GM21390 (cell line): Measurements from ENCODE around the gene GPBAR1.

Source experiments
- ATAC-seq: cut with Tn5 transposase; IDR thresholded peaks from one replicate; pipeline ENCODE4 v1.9.1; 2021; ENCODE audit not compliant: unreplicated experiment

GPBAR1 gene, protein sequence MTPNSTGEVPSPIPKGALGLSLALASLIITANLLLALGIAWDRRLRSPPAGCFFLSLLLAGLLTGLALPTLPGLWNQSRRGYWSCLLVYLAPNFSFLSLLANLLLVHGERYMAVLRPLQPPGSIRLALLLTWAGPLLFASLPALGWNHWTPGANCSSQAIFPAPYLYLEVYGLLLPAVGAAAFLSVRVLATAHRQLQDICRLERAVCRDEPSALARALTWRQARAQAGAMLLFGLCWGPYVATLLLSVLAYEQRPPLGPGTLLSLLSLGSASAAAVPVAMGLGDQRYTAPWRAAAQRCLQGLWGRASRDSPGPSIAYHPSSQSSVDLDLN

DNA sequence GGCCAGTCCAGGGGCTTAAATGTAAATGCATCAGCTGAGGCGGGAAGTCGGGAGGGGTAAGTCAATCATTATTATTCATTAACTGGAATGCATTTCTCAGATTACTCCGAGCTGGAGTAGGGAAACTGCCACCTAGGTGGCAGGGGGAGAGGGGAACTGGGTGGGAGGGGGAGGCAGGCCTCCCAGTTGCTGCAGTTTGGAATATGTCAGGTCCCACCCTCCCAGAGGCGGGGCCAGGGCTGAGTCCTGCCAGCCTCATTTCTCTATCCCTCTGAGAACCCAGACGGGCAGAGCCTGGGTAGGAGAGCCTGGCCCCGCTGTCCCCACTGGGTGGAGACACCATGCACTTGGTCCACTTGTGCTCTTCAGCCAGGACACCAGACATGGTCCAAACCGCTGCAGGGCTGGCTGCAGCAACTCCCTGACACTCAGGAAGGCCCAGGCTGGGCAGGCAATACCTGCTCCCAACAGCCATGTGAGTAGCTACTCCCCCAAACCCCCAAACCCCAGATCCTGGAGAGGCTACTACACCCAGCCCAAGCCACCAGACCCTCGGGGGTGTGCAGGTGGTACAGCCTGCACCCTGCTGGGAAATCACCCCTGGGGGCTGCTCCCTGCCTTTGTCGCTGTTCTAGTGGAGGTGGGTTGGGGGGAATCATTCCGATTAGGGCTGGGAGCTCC is at the start of gene GPBAR1:
Gene GPBAR1, plus strand, starts transcription at position 274 of the 681 bp plus-strand sequence. CDS start 1,710 bp downstream, outside the sequence.
- no peak for ATAC-seq

DNA sequence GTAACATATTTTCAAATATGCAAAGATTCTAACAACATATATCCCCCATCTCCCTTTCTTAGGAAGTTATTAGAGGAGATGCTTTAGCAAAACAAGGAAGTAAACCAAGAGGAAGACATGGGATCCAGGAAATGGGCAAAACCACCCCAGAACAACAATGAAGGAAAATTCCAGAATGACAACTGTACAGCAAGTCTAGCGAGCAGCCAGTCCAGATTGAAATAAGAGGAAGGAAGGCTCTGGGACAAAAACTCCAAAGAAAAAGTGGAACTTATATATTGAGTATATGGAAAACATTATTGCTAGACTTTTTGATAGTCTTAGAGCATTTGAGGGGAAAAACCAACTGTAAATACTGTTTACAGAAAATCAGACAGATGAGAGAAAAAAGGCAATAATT is 46.7 kb upstream of the GPBAR1 start:
- ATAC-seq = no peak

DNA sequence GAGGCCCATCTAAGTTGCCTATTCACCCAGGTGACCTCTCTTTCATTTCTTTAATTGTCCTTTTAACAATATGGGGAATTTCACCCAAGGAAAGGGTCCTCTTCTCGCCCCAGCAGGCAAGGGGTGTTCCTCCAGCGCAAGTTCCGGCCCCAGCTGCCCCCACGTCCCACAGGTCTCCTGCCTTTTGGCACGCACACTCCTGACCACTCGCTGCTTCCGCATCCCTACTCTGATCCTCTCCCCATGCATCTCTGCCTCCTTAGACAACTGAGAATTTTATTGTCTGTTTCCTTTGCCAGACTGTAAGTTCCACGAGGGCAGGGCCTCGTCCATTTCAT is 44.5 kb upstream of the GPBAR1 start:
- ATAC-seq = no peak

DNA sequence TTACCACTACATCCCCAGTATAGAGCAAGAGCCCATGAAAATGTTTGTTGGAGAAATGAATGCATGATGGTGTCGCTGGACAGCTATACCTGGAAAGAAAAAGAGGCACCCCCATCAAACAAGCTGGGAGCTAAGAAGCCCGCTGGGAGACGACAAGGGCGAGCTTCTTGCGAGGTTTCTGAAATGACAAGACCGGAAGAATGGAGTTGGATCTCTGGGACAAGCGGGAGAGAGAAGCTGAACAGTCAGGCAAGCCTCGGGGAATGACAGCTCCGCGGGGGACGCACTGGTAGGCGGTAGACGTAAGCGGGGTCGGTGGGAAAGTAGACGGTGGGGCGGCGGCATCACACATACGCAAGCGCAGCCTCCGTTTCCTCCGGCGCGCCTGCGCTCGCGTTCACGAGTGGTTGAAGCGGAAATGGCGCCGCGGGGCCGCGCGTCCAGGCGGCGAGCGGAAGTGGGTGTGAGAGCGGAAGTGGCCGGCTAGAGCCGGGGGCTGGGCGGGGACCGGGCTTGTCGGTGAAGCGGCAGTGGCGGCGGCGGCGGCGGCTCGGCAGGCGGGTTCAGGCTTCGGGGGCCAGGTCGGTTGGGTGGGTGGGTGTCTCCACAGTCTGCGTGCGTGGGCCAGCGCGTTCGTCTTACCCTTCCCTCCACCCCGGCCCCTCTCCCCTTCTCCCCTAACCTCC is 44.0 kb upstream of the GPBAR1 start, which contains the start of gene ARPC2:
Gene ARPC2, plus strand, starts transcription at position 516 of the 686 bp plus-strand sequence. CDS start 282 bp downstream, outside the sequence.
- ATAC-seq = peak; percentile 57

DNA sequence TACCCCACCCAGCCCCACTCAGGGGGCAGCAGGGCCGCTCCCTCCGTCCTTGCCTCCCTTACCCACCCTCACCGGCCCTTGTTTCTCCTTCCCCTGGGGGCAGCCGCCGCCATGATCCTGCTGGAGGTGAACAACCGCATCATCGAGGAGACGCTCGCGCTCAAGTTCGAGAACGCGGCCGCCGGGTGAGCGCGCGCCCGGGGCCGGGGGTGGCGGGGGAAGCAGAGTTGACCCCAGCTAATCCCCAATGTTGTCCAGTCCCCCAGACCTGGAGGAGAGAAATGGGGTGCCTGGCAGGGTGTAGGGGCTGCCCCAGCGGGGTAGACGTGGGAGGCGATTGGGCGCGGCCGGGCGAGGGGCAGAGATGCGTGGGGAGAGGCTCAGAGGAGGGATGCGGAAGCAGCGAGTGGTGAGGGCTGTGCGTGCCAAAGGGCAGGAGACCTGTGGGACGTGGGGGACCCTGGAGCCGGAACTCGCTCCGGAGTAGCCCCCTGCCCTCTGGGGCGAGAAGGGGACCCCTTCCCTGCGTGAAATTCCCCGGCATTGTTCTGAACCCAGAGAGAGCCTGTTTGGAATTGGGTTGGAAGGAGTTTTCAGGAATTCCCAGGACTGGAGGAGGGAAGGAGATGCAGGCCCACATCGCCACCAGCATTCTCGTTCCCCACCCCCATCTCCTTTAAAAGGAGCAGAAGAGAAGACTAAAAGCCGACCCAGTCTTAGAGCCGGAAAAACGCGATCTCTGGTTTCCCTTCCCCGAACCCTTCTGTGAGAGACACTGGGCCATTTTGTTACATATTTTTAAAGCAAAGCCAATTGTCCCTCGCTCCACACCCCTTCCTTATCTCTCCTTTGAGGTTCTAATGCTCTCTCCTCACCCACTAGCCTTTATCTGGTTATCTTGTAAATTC is 43.2 kb upstream of the GPBAR1 start:
- ATAC-seq = peak; percentile 36

DNA sequence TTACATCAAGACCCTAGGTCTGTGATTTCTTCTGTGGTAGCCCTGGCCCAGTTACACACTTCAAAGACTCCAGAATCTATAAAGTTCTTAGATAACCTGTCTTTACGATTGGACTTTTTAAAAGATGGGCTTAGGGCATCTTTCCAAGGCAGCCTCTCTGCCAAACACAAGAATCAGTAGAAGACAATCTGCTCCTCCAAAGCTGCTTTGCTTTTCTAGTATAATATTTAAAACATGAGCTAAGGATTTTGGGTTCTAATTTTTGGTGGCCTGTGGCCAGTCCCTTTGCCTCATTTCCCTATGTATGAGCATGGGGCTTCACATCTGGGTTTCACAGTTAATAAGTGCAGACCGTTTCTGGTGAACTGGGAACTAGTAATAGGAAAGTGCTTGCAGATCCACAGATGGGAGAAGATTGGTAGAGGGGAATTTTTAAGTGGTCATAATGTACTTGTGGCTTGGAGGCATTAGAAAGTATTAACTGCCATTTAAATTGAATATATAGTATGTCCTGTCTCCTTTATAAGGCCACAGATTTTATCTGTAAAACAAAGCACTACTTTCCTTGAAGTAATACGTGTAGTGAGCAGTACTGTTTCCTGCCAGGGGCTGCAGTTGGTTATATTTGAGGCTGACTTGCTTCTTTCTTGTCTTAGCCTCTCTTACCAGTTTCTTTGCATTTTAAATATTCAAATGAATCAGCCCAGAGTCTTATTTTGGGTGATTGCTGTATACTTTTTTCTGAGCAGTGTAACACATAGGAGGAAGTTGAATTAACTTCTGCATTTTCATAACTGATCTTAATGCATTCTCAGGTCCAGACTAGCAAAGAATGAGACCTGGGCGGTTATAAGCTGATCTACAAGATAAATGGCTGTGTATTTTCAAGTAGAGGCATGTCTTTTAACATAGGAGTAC is 42.3 kb upstream of the GPBAR1 start:
- ATAC-seq = peak; percentile 44

DNA sequence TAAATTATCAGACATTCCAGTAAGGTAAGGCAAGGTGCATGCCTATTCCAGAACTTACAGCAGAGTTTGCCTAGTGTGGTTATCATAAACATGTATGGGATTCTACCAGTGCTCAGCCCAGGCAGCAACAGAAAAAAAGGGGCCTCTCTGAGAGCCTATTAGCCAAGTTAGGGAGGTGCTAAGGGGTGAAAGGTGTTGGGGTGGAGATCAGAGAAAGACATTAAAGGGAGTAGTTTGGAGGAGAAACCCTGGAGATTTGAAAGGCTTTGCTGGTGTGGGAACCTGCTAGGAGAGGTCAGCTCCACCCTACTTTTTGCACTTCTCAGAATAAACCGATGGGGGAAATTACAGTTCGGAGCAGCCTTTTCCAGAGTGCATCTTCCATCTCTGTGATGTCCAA is 40.9 kb upstream of the GPBAR1 start:
- no peak for ATAC-seq

DNA sequence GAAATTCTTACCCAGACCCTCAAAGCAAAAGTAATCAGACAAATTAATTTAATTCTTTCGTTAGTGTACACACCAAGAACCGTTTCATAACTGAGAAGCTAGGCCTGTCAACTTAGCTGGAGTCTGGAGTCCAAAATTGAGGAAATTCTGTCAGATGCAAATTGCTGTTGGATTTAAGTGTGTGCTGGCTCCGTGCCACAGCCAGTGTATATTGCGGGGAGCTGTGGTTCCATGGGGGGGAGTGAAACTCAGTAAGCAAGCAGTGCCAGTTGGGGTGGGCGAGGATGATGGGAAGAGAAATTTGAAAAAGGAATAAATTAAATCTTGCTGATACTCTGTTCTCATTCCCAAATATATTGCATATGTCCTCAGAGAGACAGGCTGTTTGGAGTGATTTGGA is 39.8 kb upstream of the GPBAR1 start:
- ATAC-seq = no peak

DNA sequence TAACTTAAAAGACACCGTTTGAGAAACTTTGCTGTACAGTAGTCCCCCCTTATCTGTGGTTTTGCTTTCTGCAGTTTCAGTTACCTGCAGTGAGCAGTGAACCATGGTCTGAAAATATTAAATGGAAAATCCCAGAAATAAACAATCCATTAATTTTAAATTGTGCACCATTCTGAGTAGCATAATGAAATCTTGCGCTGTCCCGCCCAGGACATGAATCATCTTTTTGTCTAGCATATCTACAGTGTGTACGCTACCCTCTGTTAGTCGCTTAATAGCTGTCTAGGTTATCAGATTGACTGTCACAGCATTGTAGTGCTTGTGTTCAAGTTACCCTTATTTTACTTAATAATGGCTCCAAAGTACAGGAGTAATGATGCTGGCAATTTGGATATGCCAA is 37.8 kb upstream of the GPBAR1 start:
- no peak for ATAC-seq

DNA sequence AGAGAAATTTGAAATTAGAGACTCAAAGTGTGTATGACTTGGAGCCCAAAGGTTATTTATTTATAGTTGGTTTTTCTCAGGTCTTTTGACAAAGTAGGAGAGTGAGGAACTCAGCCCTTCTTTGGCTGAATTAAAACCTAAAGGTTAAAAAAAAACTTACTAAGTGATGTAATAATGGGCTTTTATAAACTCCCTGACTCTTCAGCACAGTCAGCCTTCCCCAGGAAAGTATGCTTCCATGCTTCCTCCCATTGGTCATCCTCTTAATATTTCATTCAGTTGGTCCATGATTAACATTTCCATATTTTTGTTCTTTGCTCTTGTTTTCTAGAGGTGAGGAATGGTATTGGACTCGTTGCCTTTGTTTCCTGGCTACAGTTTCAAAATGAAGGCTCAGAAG is 36.6 kb upstream of the GPBAR1 start:
- no peak for ATAC-seq

DNA sequence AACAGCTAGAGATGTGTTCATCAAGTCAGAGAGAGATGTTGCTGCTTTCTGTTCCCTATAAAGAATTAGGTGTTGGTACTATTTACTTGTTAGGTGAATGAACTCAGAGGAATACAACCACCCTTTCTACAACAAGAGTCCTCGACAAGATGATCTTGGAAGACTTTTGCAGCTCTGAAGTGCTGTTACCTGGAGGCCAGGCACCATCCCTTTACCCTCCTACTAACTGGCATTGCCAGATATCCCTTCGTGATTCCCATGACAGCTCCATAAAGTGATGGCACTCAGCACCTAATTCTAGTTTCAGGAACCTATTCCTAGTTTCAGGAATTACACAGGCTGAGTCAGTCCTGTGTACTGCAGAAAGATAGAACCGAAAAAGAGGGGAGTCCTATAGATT is 33.9 kb upstream of the GPBAR1 start:
- no peak for ATAC-seq

DNA sequence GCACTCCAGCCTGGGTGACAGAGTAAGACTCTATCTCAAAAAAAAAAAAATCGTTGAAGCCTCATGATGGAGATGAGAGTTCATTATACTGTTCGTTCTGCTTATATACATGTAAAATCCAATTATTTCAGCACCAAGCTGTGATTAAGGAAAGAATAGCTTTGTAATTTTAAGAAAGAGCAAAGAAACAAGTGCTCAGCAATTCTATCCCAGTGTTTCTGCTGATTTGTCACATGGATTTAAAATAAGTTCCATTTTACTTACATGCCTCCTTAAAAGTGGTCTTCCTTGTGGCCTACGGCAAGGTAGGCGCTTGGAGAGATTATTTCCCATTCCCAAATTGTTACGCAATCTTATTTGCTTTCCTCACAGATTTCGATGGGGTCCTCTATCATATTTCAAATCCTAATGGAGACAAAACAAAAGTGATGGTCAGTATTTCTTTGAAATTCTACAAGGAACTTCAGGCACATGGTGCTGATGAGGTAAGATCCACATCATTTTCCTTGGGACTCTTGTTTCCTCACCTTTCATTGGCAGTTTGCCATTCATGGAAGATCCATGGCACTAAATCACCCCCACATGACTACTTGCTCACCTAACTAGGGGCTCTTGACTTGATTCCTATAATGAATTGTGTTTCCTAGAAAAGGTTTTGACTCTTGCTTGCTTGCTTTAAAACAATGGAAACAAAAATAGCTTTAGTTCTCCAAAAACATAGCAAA is 32.3 kb upstream of the GPBAR1 start:
- ATAC-seq = no peak

DNA sequence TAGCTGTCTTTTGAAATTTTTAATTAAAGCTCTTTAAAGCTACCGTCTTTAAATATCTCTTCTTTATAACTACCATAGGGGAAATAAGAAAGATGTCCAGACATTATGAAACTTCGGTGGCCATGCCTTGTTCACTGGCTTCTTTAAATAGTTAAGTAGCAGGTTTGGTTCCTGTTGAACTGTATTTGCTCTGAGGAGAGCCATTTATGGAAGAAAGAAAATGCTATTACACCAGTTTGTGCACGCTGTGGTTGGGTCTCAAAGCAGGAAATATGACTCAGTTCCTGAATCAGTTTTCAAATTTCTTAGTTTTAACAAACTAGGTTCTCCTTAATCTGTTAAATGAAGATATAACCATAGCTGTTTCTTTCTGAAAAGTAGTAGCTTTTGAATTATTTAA is 31.6 kb upstream of the GPBAR1 start:
- ATAC-seq = peak; percentile 85

DNA sequence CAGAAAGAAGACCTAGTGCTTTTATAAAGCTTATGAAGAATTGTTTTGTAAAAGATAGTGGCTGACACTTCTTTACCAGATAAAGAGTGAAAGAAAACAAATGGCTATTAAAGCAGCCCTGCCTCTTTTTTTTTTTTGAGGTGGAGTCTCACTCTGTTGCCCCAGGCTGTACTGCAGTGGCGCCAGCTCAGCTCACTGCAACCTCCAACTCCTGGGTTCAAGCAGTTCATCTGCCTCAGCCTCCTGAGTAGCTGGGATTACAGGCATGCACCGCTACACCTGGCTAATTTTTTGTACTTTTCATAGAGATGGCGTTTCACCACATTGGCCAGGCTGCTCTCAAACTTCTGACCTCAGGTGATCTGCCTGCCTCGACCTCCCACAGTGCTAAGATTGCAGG is 31.0 kb upstream of the GPBAR1 start:
- ATAC-seq = no peak

DNA sequence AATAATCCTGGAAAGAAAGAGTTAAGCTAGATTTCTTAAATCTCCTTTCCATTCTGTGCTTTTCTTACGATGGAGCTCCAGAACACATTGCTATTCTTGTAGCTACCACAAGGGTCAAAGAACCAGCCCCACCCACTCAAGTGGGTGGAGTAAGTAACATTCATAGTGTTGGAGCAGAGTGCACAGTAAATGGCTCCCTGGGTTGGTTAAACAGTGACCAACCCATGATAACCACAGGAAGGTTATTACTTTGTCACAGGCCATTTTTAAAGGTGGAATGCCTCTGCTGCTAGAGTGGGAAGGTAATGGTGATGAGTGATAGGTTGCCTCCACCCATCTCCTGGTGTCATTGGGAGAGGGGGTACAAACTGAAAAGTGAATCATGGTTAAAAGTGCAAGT is 29.9 kb upstream of the GPBAR1 start:
- peak; percentile 55 for ATAC-seq

DNA sequence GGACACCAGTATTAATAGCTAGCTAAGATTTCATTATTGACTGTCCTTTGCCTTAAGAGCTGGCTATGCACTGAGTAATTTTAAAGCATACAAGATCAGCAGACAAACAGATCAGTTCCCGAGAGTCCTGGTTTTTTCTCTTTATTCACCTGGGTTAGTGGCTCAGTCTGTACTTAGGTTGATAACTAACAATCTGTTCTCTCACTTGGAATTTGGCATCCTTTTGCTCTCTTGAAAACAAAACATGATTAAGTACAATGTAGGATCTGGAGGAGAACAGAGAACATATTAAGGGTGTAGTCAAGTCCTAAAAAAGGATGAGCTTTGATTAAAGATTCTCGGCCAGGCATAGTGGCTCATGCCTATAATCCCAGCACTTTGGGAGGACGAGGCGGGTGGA is 27.3 kb upstream of the GPBAR1 start:
- ATAC-seq = no peak

DNA sequence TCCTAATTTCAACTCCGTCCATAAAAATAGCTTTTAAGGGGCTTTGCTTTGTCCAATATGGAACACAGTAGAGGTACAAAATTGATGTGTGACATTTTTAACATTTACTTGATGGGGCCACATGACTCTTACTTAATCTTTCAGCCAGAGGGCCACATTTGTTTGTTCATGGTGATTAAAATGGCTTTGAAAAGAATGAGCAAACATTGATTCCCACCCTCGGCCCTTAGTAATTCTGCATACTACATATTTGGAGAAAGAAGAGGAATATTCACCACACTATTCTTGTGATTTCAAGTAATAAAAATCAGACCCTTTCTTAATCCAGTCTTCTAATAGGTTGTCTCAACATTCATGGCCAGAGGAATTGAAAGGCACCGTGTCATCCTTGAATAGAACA is 26.3 kb upstream of the GPBAR1 start:
- no peak for ATAC-seq

DNA sequence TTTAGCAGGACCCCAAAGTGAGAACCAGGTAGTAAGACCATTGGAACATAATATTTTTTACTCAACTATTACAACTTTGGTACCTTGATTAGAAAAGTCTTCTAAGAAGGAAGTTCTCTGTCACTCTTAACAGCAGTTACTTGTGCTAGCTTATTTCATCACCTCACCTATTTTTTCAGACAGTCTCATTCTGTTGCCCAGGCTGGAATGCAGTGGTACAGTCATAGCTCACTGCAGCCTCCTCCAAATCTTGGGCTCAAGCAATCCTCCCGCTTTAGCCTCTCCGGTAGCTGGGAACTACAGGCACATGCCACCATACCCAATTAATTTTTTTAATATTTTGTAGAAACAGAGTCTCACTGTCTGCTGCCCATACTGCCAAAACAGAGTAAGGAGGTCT is 25.8 kb upstream of the GPBAR1 start:
- no peak for ATAC-seq

DNA sequence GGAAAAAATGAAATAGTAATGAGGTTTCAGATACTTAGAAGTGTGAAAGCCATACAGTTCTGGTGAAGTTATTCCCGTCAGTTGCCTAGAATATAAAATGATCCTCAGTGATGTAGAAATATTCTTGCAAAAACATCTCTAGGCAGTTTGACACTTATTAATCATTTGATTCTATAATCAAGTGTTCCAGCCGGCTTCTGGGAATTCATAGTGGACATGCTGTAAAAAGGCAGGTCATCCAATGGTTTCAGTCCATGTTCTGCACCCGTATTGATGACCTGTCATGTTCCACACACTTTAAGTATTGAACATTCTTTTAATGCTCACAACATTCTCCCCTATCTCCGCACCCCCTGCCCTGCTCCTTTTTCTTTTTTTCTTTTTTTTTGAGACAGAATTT is 24.0 kb upstream of the GPBAR1 start:
- no peak for ATAC-seq
